HG02970 (cell line): ENCODE measurements around the gene DPP4.
"Not testable (repeated sequence)": the region's sequence is repeated elsewhere in the genome, so short reads cannot be mapped to it uniquely, and the experiment has no call there.

Experiments used
- ATAC-seq: cut with Tn5 transposase; IDR thresholded peaks from one replicate; pipeline ENCODE4 v1.9.1; 2021; ENCODE audit warnings: mild to moderate bottlenecking, moderate library complexity, moderate number of reproducible peaks; ENCODE audit not compliant: unreplicated experiment, low FRiP score

DPP4 gene

DNA sequence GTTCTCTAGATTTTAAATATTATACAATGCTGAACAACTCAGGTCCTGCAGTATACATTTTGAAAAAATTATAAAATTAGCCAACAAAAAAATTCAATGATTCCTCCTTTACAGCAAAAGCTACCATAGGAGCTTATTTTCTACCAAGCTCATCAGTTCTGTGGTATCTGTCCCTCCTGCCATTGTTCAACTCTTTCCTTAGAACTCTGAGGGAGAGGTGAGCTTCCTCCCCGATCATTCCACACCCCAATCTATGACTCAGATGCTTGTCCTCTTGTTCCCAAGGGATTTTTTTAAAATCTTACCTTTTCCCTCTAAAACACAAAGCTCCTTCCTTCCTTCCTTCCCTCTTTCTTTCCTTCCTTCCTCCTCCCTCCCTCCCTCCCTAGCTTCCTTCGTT lies 13.5 kb downstream of the DPP4 start:
- no peak for ATAC-seq

DNA sequence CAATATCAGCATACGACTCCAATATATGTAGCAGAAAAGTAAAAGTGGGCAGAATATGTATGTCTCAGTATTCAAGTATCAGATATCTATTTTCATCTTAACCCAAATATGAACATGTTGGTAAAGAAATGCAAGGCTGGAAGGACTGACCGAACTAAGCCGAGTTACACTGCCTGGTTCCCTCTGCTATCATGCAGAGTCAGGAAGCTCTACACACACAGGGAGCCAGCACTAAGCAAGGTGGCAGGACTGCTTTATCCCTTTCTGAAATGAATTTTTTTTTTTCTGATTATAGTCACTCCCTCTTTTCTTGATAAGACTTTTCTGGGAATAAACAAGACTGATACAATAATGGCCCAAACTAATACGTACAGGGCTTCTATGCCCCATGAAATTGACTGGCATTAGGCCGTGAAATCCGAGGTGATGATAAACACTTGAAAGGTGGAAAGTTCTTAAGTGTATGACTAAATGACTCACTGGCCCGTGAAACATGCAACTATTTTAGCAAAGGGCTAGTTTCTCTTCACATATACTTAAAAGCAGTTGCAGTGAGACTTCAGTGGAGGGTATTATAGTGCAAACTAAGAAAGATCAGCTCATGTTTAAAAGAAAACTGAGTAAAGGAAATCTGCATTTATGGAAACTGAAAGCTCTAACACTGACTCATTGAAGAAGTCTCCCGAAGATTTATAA lies 14.9 kb downstream of the DPP4 start:
- peak; percentile 55 for ATAC-seq

DNA sequence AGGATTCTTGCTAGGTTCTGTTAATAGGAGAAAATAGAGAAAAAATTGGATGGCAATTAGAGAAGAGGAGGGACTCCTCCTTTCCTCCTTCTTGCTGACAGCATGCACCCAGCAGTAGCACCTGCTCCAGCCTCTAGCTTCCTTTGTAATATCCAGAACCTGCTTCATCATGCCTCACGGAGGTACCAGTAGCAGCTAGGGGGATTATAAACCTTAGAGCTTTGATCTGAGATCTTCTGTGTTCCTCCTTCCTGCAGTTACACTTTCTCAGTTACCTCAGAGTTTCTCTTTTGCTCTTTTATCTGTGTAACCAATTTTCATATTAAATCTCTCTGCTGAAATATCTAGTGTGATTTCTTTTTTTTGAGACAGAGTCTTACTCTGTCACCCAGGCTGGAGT lies 16.6 kb downstream of the DPP4 start:
- ATAC-seq, result no peak

DNA sequence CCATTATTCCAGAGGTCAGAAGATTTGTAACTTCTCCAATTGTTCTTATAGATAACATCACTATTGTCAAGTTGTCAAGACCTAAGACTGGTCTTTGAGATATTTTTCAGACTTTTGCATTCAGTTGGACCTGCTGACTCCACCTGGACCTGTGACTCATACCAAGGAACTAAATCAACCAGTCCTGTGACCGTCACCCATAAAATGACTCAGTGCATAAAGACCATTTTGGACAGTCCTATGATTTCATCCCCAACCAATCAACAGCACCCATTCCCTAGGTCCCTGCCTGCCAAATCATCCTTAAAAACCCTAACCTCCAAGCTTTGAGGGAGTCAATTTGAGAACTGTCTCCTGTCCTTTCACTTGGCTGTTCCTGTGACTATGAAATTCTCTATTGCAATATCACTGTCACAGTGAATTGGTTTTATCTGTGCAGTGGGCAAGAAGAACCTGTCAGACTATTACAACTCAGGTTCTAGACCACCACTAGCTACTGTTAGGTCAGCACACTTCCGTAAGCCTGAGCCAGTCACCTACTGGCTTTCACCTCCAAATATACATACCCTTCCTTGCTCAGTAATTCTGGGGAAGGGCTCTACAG lies 17.1 kb downstream of the DPP4 start:
- no peak for ATAC-seq

DNA sequence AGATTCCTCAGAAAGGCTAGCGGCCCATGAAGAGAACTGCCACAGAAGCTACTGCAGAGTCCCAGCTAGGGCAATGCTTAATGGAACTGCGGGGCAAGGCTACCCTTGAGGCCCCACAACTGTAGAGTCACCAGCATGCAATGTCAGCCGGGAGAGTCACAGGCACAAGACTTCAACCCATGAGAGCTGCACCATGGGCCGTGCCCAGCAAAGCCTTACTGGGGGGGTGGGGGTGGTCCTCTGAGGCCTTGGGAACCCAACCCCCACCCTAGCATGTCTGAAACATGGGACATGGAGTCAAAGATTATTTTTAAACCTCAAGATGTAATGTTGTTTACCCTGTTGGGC lies 20.2 kb downstream of the DPP4 start:
- ATAC-seq, result no peak

DNA sequence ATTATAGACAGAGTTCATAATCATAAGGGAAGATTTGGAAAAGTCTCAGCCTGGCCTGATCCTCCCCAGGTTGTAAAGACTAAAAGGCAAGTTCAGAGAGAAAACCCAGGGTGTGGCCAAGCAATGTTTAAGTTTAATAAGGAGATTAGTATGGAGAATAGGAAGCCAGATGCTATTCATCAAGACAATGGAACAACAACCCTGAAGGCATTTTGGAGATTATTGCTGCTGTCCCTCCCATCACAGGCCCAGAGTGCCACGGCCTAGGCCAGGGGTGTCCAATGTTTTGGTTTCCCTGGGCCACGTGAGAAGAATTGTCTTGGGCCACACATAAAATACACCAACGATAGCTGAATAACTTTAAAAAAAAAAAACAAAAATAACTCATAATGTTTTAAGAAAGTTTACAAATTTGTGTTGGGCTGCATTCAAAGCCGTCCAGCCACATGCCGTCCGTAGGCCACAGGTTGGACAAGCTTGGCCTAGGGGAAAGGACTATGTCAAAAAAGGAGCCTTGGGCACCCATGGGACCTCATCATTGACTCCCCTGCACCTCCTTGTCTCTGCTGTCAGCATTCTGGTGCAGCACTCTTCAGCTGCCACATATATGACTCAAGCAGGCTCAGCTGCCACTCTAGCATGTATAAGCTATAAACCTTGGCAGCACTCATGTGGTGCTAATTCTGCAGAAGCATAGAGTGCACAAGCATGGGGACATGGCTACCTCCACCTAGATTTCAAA lies 20.8 kb downstream of the DPP4 start:
- ATAC-seq, result no peak

DNA sequence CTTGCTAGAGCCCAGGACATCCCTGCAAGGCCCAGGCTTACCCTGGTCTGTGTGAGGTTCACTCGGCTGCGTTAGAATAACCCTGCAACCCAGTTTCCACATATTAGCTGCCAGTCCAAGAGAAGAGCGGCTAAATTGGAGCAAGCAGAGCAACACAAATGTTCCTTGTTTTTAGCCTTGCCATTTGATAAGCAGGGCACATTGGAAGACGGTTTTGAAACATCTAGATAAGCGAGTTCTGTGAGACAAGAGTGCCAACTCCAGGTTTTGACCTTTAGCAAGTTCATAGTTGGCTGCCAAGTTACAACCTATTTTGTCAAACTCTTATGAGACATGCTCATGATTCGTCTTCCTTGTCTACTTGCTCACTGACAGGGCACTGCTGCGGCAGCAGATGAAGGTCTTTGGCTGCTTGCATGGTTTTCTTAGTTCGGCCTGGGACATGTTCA lies 23.5 kb downstream of the DPP4 start:
- no peak for ATAC-seq

DNA sequence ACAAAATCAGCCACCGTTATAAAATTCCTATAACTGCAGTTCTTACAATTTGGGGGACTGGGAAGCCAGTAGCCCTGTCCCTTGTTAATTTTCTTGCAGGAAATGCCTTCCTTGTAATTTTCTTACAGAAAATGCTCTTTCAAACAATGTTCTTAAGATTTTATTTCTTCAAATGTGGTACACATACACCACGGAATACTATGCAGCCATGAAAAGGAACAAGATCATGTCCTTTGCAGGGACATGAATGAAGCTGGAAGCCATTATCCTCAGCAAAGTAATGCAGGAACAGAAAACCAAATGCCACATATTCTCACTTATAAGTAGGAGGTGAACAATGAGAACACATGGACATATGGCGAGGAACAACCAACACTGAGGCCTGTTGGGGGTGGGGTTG lies 24.9 kb downstream of the DPP4 start:
- not testable (repeated sequence) for ATAC-seq

DNA sequence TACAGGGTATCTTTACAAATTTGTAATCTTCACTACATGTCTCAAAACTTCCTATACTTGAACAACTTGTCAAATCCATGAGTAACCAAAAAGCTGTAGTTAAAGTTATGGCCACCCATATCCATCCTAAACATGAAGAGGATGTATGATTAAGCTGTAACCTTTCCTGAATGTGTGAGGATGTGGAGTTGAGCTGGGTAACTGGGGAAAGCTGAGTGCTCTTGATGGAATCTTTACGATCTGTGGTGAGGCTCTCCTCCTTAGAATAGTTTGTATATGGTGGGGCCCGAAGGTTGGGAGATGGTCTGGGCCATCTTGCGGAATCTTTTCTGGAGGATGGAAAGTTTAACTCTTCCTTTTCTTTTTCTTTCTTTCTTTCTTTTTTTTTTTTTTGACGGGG lies 29.4 kb downstream of the DPP4 start:
- no peak for ATAC-seq

DNA sequence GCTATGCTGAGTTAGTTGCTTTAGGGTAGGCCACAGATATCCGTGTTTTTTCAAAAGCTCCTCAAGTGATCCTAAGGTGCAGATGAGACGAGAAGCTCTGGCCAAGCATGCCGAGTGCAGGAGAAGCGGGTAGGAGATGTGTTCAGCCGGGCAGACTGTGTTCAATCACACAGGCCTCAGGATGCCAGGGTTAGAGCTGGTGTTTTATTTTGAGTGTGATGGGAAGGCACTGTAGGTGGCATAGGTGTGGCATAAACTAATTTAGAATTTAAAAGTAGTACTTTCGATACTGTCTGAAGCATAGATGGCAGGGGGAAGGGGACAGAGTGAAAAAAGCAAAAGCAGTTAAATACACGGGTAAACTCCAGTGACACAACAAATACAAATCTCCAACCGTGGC lies 30.9 kb downstream of the DPP4 start:
- ATAC-seq, result no peak

DNA sequence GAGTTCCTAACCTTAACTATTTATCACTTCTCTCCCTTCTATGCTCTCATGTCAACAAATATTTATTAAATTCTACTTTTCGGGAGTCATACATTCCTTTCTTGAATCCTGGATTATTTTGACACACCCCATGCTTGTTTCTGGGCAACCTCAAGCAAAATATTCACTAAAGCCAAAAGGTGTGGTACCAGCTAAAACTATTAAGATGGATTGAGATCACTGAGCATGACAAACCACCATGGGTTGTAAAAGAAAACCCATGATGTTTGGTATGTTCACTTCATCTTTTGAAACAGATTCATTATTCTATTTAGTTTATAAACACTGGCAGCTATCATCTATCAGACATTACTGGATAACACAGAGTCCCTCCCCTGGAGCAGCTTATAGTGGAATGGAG lies 32.5 kb downstream of the DPP4 start:
- ATAC-seq, result no peak

DNA sequence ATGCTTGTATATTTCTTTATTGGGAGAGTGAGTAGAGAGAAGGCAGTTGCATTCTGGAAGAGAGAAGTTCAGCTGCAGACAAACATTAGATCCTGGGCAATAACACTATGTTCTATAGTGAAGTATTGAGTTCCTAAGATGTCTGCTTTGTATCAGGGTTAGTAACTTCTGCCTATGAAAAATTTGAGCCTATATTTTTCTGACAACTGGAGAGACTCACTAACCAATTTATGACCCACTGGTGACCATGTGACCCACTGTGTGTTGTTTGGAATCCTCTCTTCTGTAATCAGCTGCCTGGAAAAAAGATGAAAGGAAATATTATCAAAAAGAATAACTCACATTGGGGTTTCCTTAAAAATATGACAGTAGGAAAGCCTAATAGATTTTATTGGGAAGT lies 35.3 kb downstream of the DPP4 start:
- no peak for ATAC-seq

DNA sequence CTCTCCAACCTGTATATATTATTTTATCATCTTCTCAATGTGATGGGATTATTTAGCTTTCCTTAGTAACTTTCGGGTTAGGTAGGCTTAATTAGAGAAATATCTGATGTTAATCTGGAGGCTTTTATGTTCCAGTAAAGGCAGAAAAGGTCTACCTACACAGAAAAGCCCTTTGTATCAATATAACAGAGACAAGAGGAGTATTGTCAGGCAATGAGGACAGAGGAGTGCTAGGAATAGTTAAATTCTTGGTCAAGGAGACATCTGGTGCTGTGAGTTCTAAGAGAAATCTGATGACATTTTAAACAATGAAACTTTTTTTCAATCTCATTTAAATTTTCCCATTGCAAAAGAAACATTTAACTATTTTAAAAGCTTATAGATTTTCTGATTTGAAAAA lies 36.1 kb downstream of the DPP4 start:
- ATAC-seq, result no peak

DNA sequence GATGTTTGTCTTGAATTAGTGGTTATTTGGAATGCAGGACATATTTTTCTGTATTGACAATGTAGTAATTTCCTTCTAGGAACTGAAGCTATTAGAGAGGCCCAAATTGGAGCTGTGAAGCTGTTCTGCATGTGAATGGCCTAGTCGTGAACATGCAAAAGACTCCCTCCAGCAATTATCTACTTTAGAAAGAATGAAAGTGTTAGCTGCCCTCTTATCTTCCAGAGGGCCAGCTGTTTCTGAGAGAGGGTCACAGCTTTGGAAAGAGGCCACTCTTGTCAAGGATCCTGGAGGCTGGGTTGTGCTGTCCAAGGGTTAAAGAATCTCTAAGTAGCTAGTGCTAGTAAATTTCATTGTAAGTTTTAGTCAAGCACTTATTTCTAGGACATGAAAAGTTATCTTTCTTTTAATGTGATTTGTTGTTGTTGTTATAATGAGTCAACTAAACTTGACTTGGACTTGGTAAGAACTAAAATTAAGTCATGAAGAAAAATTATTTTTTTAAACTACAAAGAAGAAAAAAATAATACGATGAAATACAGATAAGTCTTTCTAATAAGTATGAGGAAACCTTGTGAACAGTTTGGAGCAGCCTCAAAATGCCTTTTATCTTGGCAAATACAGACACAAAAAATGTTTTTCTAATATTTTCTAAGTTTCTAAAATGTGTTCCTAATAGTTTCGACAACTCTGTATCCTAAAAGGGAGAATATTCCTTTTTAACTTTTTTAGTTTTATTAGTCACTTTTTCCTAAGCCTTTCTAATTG lies 36.8 kb downstream of the DPP4 start:
- ATAC-seq, result no peak

DNA sequence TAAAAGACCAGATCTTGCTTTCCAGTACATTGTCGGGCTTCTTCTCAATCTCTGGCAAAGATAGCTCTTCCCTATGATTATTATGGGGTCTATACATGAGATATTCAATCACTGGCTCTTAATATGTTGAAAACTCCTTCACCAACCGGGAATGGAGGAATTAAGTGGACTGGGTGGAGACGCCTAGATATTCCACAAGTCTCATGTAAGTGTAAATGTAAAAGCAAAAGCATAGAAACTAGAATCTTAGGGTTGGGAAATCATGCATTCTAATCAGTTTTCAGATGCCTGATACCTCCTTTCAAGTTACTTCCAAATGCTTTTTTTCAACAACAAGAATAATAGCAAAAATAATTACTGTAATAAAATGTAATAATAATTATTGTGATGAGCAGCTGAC lies 38.0 kb downstream of the DPP4 start:
- no peak for ATAC-seq

DNA sequence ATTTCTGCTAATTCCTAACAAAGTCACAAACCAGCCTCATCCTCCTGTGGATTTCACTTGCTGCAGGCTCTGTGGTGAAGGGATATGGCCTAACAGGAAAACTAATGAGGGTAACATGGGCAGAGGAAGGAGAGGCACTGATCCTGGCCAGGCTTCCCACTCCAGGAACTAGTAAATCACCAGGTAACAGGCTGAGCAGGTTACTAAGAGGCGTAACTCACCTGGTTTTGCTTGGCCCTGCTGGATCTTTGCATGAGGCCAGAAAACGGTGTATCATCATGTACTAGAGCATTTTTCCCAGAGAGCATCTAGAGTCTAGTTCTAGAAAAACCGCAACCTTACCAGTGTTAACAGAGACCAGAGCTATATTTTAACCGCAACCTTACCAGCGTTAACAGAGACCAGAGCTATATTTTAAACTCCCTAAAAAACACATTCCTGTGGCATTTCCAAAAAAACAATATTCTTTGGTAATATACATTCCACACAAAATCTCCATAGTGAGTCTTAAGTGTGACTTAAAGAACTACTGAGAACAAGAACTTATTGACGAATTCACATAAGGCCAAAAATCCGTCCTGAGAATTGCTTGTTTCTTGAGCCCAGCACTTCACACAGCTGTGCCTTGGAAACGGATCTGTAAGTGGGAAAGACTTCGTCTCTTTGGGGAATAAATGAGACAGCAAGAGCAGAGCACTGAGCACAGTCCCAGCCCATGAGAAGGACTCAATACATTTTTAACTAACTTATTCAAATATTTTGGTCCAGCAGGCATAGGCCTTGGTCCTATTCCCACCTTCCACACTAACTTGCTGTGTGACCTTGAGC lies 43.4 kb downstream of the DPP4 start:
- ATAC-seq, result no peak

DNA sequence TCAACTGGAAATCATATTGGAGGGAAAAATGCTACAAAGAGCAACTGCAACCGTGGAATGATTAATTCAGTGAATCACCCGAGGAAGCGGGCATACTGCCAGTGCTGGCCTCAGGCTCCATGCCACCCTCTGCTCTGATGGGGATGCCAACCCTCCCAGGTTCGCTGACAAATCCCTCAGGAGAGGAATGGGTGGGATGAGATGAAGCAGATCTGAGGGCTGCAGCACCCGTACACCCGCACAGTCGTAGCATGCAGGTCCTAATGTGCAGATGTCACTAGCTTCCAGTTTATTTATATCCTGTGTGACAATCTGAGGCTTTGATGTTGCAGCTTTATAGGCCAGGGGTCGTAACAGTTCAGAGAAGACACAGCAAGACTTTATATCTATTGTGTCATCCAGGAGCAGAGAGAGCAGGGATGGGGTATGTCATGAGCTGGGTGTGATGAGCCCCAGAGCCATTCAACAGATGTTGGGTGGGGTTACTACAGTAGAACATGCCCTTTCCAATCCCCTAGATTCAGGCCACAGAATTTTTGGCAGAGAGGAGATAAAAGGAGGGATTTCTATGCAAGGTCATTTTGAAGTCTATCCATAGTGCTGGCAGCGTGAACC lies 44.6 kb downstream of the DPP4 start:
- no peak for ATAC-seq

DNA sequence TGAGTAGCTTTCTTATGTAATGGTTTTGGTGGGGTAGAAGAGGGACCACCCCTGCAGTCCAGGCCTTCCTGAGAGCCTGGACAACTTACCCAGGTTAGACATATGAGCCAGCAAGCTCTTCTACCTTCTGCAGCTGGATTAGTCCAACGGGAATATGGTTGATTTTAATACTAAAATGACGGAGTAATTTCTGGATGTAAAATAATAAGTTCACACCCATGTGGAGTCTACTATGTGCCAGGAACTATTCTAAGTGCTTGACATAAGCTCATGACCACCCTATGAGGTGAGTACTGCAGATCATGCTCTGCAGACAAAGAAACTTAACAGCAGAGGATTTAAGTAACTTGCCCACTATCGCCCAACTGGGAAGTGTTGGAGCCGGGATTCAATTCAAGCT lies 45.5 kb downstream of the DPP4 start:
- ATAC-seq, result no peak

DNA sequence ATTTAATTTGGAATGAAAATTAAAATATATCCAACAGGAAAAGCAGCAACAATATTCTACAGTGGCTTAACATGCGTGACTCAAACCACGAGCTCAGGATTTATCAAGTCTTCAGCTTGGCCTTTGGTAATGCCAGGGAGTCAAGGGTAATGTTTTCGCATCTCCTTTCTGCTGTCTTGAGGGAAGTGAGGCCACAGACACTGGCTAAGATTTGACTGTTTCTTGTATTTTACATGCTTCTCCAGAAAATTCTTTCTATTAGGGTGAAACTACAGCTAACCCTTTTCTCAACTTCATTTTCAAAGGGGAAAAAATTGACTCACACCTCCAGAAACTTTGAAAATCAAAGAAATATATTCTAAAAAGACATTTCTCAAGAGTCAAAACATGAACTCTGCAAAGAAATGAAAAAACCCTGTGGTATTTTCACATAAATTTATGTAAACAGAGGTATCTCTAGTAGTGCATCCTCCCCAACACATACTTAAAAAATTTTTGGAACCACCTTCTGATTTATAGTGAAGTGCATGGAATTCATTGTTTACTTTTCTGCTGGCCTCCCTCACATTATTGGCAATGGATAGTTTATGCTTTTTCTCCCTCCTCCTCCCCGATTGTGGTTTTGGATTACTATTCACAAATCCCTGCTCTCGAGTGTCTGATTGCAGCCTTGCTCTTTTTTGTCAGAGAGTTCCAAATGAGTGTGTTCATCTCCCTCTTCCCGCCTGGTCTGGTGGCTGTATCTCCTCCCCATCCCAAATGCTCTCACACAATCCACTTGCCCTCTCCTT lies 48.7 kb downstream of the DPP4 start:
- ATAC-seq, result no peak
